ENCODE measurements around the gene DGKH. TPM values are rescaled to one million over a fixed set of nuclear protein-coding genes. Genes with fewer than 3 reads are reported as not detected.

The DGKH gene
- total and polyA plus RNA-seq, 10 of the 15 experiments (the other 5 are each of a cell fraction or from before 2014, with no cell fraction given) = 1.3 to 15.2 (median 7.3) TPM

DNA sequence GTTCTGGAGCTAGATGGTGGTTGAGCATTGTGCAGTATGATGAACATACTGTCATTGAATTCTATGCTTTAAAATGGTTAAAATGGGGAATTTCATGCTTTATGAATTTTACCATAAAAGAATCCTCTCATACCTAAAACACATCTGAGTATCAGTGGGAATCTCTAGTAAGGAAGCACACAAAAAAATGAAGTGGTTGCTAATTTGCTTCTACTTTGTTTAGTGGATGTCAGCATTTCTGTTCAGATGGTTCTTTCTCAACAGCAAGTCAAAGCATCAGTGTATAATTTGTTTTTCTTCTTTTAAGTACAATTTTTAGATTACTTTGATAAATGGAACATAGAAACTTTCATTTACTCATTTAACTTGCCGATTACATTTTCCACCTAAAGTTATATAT is 171.4 kb downstream of the DGKH start:
- intact Hi-C loops (cut with micrococcal nuclease; ENCODE audit: unreplicated experiment) = loop anchor here (5.0 kb wide), 1 partner anchor 553 kb away; no protein-coding TSS in a partner anchor

DNA sequence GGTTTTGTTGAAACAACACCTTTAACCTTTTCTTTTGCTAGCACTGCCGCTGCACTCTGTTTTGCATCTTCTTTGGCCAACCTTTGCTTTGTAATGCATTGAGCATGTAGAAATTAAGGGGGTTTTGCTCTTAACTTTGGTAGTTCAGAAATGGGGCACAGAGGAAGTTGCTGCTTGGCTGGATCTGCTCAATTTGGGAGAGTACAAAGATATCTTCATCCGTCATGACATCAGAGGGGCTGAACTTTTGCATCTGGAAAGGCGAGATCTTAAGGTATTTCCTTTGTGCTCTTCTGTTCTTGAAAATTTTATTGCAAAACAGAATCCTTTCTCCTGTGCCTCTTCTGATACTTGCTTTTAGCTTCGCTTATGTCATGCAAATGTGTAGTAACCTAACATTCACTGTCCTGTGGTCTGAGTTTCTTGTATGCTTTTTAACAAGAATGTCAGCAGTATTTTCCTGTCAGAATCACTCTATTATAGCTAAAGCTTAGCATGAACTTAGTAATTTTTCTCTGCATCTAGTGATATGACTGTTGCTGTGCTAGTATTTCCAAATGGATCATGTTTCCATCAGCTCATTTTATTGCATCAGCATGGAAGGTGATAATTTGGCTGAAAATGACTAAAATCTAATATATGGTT is 172.8 kb downstream of the DGKH start:
- no peaks in the 10 kb centered on the region for H4K20me1 ChIP-seq (ENCODE audit: control insufficient read depth, insufficient read depth)
- H3K36me3 ChIP-seq (ENCODE audit: control insufficient read depth in 2 of 2, insufficient read depth in 2 of 2, low read length in 1 of 2) = peaks cover 0 to 13% of the 10 kb centered on the region in 2 experiments; a peak in 2 of 4 replicates
- ATAC-seq = no peak
- H3K27ac ChIP-seq (ENCODE audit: control insufficient read depth, insufficient read depth) = no peak overlapping the region
- H3K9me3 ChIP-seq (replicated peaks; ENCODE audit: control insufficient read depth, insufficient read depth, low read length) = no peaks in the 10 kb centered on the region
- no peaks in the 10 kb centered on the region for H3K27me3 ChIP-seq (replicated peaks in 1 of 2; ENCODE audit: control insufficient read depth in 2 of 2, insufficient read depth in 2 of 2, low read length in 1 of 2)
- TF ChIP-seq, protein P1, sequence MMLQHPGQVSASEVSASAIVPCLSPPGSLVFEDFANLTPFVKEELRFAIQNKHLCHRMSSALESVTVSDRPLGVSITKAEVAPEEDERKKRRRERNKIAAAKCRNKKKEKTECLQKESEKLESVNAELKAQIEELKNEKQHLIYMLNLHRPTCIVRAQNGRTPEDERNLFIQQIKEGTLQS (IDR thresholded peaks at IDR 0.05; ENCODE audit: borderline replicate concordance, extremely low read depth, low read depth, low read length) = no peak
- no peak for TF ChIP-seq CREM (IDR thresholded peaks at IDR 0.05; ENCODE audit: low read depth)
- no peak for TF ChIP-seq MXI1 (IDR thresholded peaks at IDR 0.05; ENCODE audit: low read depth, low read length)
- no peak for TF ChIP-seq RUNX3 (IDR thresholded peaks at IDR 0.05; ENCODE audit: low read length)
- TF ChIP-seq SIN3A (IDR thresholded peaks at IDR 0.05; ENCODE audit: low read depth, low read length) = no peak
- no peak for TF ChIP-seq JUND (IDR thresholded peaks at IDR 0.05; ENCODE audit: low read depth, low read length)
- TF ChIP-seq, protein P2, sequence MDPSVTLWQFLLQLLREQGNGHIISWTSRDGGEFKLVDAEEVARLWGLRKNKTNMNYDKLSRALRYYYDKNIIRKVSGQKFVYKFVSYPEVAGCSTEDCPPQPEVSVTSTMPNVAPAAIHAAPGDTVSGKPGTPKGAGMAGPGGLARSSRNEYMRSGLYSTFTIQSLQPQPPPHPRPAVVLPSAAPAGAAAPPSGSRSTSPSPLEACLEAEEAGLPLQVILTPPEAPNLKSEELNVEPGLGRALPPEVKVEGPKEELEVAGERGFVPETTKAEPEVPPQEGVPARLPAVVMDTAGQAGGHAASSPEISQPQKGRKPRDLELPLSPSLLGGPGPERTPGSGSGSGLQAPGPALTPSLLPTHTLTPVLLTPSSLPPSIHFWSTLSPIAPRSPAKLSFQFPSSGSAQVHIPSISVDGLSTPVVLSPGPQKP (IDR thresholded peaks at IDR 0.05; ENCODE audit: low read depth, low read length) = no peak
- TF ChIP-seq RBBP5 (conservative IDR thresholded peaks at IDR 0.05) = no peak
- no peak for TF ChIP-seq EGR1 (IDR thresholded peaks at IDR 0.05; ENCODE audit: borderline replicate concordance in 1 of 2, low read depth in 2 of 2, low read length in 2 of 2)
- no peak for TF ChIP-seq ZNF217 (IDR thresholded peaks at IDR 0.05)
- no peak for TF ChIP-seq RAD21 (IDR thresholded peaks at IDR 0.05; ENCODE audit: insufficient read depth, low read depth, low read length)
- no peaks in the 10 kb centered on the region for H3K79me2 ChIP-seq (ENCODE audit: control insufficient read depth, insufficient read depth, low read length)
- no peak overlapping the region for H2AFZ ChIP-seq (ENCODE audit: control insufficient read depth, low read depth, low read length)
- no peak for FAIRE-seq
- ChIA-PET SMC1A (ENCODE audit: uncharacterized antibody, unreplicated experiment) (interaction anchor here (0.8 to 2.0 kb wide), 8 partner anchors 9 to 257 kb away, joined by 3 to 6 read pairs (median 3); no protein-coding TSS in a partner anchor), RAD21 (ENCODE audit: unreplicated experiment) (no interaction called here), CTCF (interaction anchor here (0.7 to 2.7 kb wide), 4 partner anchors 12 to 552 kb away, joined by 4 to 10 read pairs (median 6); no protein-coding TSS in a partner anchor), POLR2A (interaction anchor here (0.6 kb wide), 1 partner anchor 40 kb away, joined by 3 read pairs; no protein-coding TSS in a partner anchor)
- no peak overlapping the region for H3K4me2 ChIP-seq (ENCODE audit: control insufficient read depth, insufficient read depth)
- WGBS (ENCODE audit: insufficient coverage, insufficient replicate concordance, low lambda C conversion rate, missing lambda C conversion rate) = 90% methylated on average over 4 of the region's 4 CpGs
- no TSS peak for BruUV-seq (replicated peaks)
- H3K4me3 ChIP-seq = no peak overlapping the region
- DNase-seq (ENCODE audit: low read depth, low spot score) = no peak
- no peak overlapping the region for H3K9ac ChIP-seq (ENCODE audit: control insufficient read depth, insufficient read depth, low read length)
- no peaks in the 10 kb centered on the region for H3K4me1 ChIP-seq (ENCODE audit: control insufficient read depth, insufficient read depth, low read length)
- intact Hi-C loops (cut with micrococcal nuclease; ENCODE audit: unreplicated experiment) (no loop called here), in situ Hi-C loops (cut with MboI) (no loop called here)

More for the DNA sequence above, 171.4 kb downstream of the DGKH start:
- Histone ChIP-seq H3K27ac (ENCODE audit: control insufficient read depth, insufficient read depth) (no peak overlapping the region), H3K27me3 (replicated peaks in 1 of 2; ENCODE audit: control insufficient read depth in 2 of 2, insufficient read depth in 2 of 2, low read length in 1 of 2) (no peaks in the 10 kb centered on the region), H2AFZ (ENCODE audit: control insufficient read depth, low read depth, low read length) (no peak overlapping the region), H3K4me1 (ENCODE audit: control insufficient read depth, insufficient read depth, low read length) (no peaks in the 10 kb centered on the region), H4K20me1 (ENCODE audit: control insufficient read depth, insufficient read depth) (no peaks in the 10 kb centered on the region), H3K9me3 (replicated peaks; ENCODE audit: control insufficient read depth, insufficient read depth, low read length) (no peaks in the 10 kb centered on the region), H3K36me3 (ENCODE audit: control insufficient read depth in 2 of 2, insufficient read depth in 2 of 2, low read length in 1 of 2) (peaks cover 0 to 13% of the 10 kb centered on the region in 2 experiments; a peak in 2 of 4 replicates), H3K79me2 (ENCODE audit: control insufficient read depth, insufficient read depth, low read length) (no peaks in the 10 kb centered on the region), H3K4me3 (no peak overlapping the region), H3K9ac (ENCODE audit: control insufficient read depth, insufficient read depth, low read length) (no peak overlapping the region), H3K4me2 (ENCODE audit: control insufficient read depth, insufficient read depth) (no peak overlapping the region)
- in situ Hi-C loops (cut with MboI) = no loop called here
- BruUV-seq (replicated peaks) = no TSS peak
- no peak for ATAC-seq
- POLR2A ChIA-PET = no interaction called here
- DNase-seq (ENCODE audit: low read depth, low spot score) = no peak
- CTCF ChIA-PET = interaction anchor here (0.5 to 2.7 kb wide), 6 partner anchors 13 to 553 kb away, joined by 3 to 10 read pairs (median 5); no protein-coding TSS in a partner anchor
- RAD21 ChIA-PET (ENCODE audit: unreplicated experiment) = no interaction called here
- FAIRE-seq = no peak
- SMC1A ChIA-PET (ENCODE audit: uncharacterized antibody, unreplicated experiment) = interaction anchor here (1.0 to 1.9 kb wide), 4 partner anchors 14 to 51 kb away, joined by 3 to 6 read pairs (median 4); no protein-coding TSS in a partner anchor
- WGBS (ENCODE audit: insufficient coverage, insufficient replicate concordance, low lambda C conversion rate, missing lambda C conversion rate) = 100% methylated on average over 1 of the region's 1 CpG
- no peak for TF ChIP-seq RFX5 (IDR thresholded peaks at IDR 0.05; ENCODE audit: low read depth, low read length)
- no peak for TF ChIP-seq SUPT20H (IDR thresholded peaks at IDR 0.05; ENCODE audit: borderline replicate concordance, control insufficient read depth, low read depth, low read length)
- no peak for TF ChIP-seq LARP7 (IDR thresholded peaks at IDR 0.05)
